Karpas-422 (cell line): ENCODE results near the gene HMGN2. TPM values are rescaled to one million over a fixed set of nuclear protein-coding genes. Genes with fewer than 3 reads are reported as not detected.

Source experiments
- DNase-seq: peaks from one replicate; pipeline ENCODE4 v3.0.0-alpha.2; 2015
- H2AFZ ChIP-seq: fragments of 200-600 bp; sonication (generic); 2 replicates; pipeline ENCODE4 v1.6.1; 2014; ENCODE audit warnings: antibody characterized with exemption, low read length, mixed read lengths
- H3K27ac ChIP-seq: fragments of 200-600 bp; sonication (generic); 2 replicates; pipeline ENCODE4 v1.5.1; 2014; ENCODE audit warnings: mild to moderate bottlenecking, low read length, moderate library complexity
- H3K27me3 ChIP-seq: fragments of 200-600 bp; sonication (generic); 2 replicates; pipeline ENCODE4 v1.6.1; 2014; ENCODE audit warnings: low read length, mixed read lengths
- H3K36me3 ChIP-seq: fragments of 200-600 bp; sonication (generic); 2 replicates; pipeline ENCODE4 v1.6.1; 2014; ENCODE audit warnings: low read length, mixed read lengths; ENCODE audit not compliant: insufficient read depth
- H3K4me1 ChIP-seq: fragments of 200-600 bp; sonication (generic); 2 replicates; pipeline ENCODE4 v1.6.1; 2014; ENCODE audit warnings: mild to moderate bottlenecking, low read length, mixed read lengths
- H3K4me2 ChIP-seq: fragments of 200-600 bp; sonication (generic); 2 replicates; pipeline ENCODE4 v1.6.1; 2014; ENCODE audit warnings: low read length, low read depth, mild to moderate bottlenecking; ENCODE audit not compliant: poor library complexity, severe bottlenecking
- H3K4me3 ChIP-seq: fragments of 200-600 bp; sonication (generic); 2 replicates; pipeline ENCODE4 v1.5.1; 2014; ENCODE audit warnings: mild to moderate bottlenecking, antibody characterized with exemption, low read length, mixed read lengths
- H3K79me2 ChIP-seq: fragments of 200-600 bp; sonication (generic); 2 replicates; pipeline ENCODE4 v1.6.1; 2014; ENCODE audit warnings: mild to moderate bottlenecking, low read length, mixed read lengths
- H3K9ac ChIP-seq: fragments of 200-600 bp; sonication (generic); 2 replicates; pipeline ENCODE4 v1.6.0; 2014; ENCODE audit warnings: low read length
- H3K9me2 ChIP-seq: fragments of 200-600 bp; sonication (generic), shearing (Covaris generic); replicated peaks from 2 replicates; pipeline ENCODE4 v1.6.0; 2014; ENCODE audit warnings: mild to moderate bottlenecking, low read length, moderate library complexity; ENCODE audit not compliant: insufficient read depth
- H3K9me3 ChIP-seq: fragments of 300-700, 200-600 bp; sonication (generic); 2 replicates; pipeline ENCODE4 v1.6.1; 2014; ENCODE audit warnings: low read length, mixed read lengths
- H4K20me1 ChIP-seq: fragments of 200-600 bp; sonication (generic); 2 replicates; pipeline ENCODE4 v1.6.1; 2014; ENCODE audit warnings: mild to moderate bottlenecking, antibody characterized with exemption, low read length, low read depth; ENCODE audit not compliant: insufficient read depth
- total RNA-seq: library from RNA; depleted of rRNA; stranded (reverse); fragments of >200 nt; shearing (Covaris generic); gene quantifications from 2 replicates; pipeline ENCODE4 v1.2.3, GENCODE V29; 2014; ENCODE audit warnings: low replicate concordance

HMGN2 gene
- total RNA-seq, 1 experiment from 2014 or later = 515 TPM

DNA sequence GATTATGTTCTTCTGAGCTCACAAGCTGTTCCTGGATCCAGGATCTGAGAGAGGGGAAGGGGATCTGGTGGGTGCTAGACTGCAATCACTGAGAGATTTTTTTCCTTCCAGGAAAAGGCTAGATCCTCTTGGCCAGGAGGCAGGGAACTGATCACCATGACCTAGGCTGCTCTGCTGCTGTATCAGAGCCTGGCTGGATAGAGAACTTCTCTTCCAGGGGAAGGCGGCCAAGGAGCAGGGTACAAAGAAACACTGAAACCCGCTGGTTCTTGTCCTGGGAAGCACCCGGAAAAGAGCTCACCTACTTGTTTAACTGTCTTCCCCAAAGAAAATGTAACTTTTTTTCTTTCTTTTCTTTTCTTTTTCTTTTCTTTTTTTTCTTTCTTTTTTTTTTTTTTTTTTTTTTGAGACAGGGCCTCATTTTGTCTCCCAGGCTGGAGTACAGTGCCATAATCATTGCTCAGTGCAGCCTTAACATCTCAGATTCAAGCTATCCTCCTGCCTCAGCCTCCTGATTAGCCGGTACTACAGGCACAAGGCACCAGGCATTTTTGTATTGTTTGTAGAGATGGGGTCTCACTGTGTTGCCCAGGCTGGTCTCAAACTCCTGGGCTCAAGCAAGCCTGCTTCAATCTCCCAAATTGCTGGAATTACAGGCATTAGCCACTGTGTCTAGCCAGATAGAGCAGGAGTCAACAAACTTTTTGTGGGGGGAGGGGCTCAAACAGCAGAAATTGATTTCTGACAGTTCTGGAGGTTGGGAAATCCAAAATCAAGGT lies 44.9 kb downstream of the HMGN2 start:
- Histone ChIP-seq H3K9me3 (no peaks in the 10 kb centered on the region), H2AFZ (no peak overlapping the region), H3K4me3 (no peak overlapping the region), H3K36me3 (no peaks in the 10 kb centered on the region), H3K4me1 (no peaks in the 10 kb centered on the region), H3K9ac (no peak overlapping the region), H3K27me3 (no peaks in the 10 kb centered on the region), H4K20me1 (no peaks in the 10 kb centered on the region), H3K9me2 (no peaks in the 10 kb centered on the region), H3K79me2 (no peaks in the 10 kb centered on the region), H3K4me2 (no peak overlapping the region), H3K27ac (no peak overlapping the region)
- no peak for DNase-seq

DNA sequence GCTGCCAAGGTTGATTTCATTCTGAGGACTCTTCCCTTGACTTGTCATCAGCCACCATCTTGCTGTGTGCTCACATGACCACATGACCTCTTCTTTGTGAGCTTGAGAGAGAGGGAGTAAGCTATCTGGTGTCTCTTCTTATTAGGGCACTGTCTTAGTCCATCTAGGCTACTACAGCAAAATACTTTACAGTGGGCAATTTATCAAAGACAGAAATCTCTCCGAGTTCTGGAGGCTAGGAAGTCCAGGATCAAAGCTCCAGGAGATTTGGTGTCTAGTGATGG lies 45.5 kb downstream of the HMGN2 start:
- H3K9ac ChIP-seq = no peak overlapping the region
- no peaks in the 10 kb centered on the region for H3K79me2 ChIP-seq
- H4K20me1 ChIP-seq = no peaks in the 10 kb centered on the region
- no peaks in the 10 kb centered on the region for H3K9me3 ChIP-seq
- H3K4me2 ChIP-seq = no peak overlapping the region
- no peak overlapping the region for H3K4me3 ChIP-seq
- H3K27ac ChIP-seq = no peak overlapping the region
- H2AFZ ChIP-seq = no peak overlapping the region
- no peaks in the 10 kb centered on the region for H3K4me1 ChIP-seq
- no peak for DNase-seq
- H3K9me2 ChIP-seq = no peaks in the 10 kb centered on the region
- H3K36me3 ChIP-seq = no peaks in the 10 kb centered on the region
- H3K27me3 ChIP-seq = no peaks in the 10 kb centered on the region

DNA sequence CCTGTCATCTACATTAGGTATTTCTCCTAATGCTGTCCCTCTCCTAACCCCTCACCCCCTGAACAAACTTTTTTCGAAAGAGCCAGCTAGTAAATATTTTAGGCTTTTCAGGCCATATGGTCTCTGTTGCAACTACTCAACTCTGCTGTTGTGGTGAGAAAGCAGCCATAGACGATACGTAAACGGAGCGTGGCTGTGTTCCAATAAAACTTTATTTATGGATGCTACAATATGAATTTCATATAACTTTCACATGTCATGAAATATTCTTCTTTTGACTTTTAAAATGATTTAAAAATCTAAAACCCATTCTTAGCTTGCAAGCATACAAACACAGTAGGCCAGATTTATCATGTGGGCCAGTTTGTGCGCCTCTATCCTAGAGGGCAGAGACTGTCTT lies 46.1 kb downstream of the HMGN2 start:
- Histone ChIP-seq H3K9me3 (no peaks in the 10 kb centered on the region), H2AFZ (no peak overlapping the region), H3K4me1 (no peaks in the 10 kb centered on the region), H3K27ac (no peak overlapping the region), H3K4me2 (no peak overlapping the region), H3K36me3 (no peaks in the 10 kb centered on the region), H3K27me3 (no peaks in the 10 kb centered on the region), H3K4me3 (no peak overlapping the region), H3K9ac (no peak overlapping the region), H3K9me2 (no peaks in the 10 kb centered on the region), H3K79me2 (no peaks in the 10 kb centered on the region), H4K20me1 (no peaks in the 10 kb centered on the region)
- DNase-seq = no peak

DNA sequence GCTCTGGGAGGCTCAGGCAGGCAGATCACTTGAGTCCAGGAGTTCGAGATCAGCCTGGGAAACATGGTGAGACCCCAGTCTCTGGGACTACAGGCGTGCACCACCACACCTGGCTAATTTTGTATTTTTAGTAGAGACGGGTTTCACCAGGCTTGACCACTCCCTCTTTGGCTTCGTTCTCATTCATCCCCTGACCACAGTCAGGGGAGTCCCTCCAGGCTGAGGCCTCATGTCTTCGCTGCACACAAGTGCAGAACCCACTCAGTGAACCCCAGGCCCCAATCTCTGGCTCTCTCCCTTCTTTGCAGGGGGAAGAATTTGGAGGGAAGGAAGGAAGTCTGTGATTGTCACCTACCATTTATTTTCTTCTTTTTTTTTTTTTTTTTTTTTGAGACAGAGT lies 48.1 kb downstream of the HMGN2 start:
- no peaks in the 10 kb centered on the region for H3K9me3 ChIP-seq
- H2AFZ ChIP-seq = no peak overlapping the region
- no peak for DNase-seq
- no peaks in the 10 kb centered on the region for H4K20me1 ChIP-seq
- no peaks in the 10 kb centered on the region for H3K9me2 ChIP-seq
- H3K4me1 ChIP-seq = no peaks in the 10 kb centered on the region
- H3K4me2 ChIP-seq = no peak overlapping the region
- no peak overlapping the region for H3K9ac ChIP-seq
- H3K79me2 ChIP-seq = no peaks in the 10 kb centered on the region
- H3K27ac ChIP-seq = no peak overlapping the region
- H3K27me3 ChIP-seq = no peaks in the 10 kb centered on the region
- H3K4me3 ChIP-seq = no peak overlapping the region
- H3K36me3 ChIP-seq = no peaks in the 10 kb centered on the region

DNA sequence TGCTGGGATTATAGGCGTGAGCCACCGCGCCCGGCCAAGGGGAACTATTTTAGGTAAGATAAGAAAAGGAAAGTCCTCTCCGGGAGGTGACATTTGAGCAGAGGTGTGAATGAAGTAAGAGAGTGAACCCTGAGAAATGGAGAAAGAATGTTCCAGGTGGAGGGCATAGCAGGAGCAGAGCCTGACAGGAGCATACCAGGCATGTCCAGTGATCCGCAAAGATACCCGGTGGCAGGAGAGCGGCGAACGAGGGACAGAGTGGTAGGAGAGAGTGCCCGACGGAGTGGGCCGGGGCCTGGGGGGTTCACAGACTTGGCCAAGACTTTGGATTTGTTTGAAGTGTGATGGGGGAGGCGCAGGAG lies 49.4 kb downstream of the HMGN2 start:
- no peaks in the 10 kb centered on the region for H3K36me3 ChIP-seq
- no peak overlapping the region for H3K27ac ChIP-seq
- no peaks in the 10 kb centered on the region for H4K20me1 ChIP-seq
- no peaks in the 10 kb centered on the region for H3K9me3 ChIP-seq
- no peak overlapping the region for H3K4me2 ChIP-seq
- H3K27me3 ChIP-seq = no peaks in the 10 kb centered on the region
- no peak overlapping the region for H3K4me3 ChIP-seq
- no peak for DNase-seq
- no peaks in the 10 kb centered on the region for H3K79me2 ChIP-seq
- no peak overlapping the region for H3K9ac ChIP-seq
- H2AFZ ChIP-seq = no peak overlapping the region
- H3K4me1 ChIP-seq = no peaks in the 10 kb centered on the region
- no peaks in the 10 kb centered on the region for H3K9me2 ChIP-seq

DNA sequence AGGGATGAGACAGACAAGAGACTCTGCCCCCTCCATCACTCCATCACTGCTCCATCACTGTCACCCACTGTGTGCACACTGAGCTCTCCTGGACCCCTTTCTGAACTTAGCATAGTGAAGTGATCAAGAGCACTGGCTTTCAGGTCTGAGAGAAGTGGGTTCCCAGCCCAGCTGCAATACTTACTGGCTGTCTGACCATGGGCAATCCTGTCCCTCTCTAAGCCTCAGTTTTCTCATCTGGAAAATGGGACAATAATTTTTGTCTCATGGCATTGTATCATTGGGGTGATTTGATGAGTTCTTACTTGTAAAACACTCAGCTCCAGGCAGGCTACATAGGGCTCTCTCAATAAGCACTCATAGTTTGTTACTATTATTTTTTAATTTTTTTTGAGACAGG lies 49.8 kb downstream of the HMGN2 start:
- H3K27ac ChIP-seq = no peak overlapping the region
- no peaks in the 10 kb centered on the region for H3K9me3 ChIP-seq
- no peak overlapping the region for H3K4me2 ChIP-seq
- no peaks in the 10 kb centered on the region for H3K79me2 ChIP-seq
- no peaks in the 10 kb centered on the region for H3K4me1 ChIP-seq
- no peaks in the 10 kb centered on the region for H3K36me3 ChIP-seq
- no peaks in the 10 kb centered on the region for H3K9me2 ChIP-seq
- no peak overlapping the region for H3K4me3 ChIP-seq
- no peaks in the 10 kb centered on the region for H3K27me3 ChIP-seq
- no peak overlapping the region for H3K9ac ChIP-seq
- no peak overlapping the region for H2AFZ ChIP-seq
- H4K20me1 ChIP-seq = no peaks in the 10 kb centered on the region
- DNase-seq = no peak

DNA sequence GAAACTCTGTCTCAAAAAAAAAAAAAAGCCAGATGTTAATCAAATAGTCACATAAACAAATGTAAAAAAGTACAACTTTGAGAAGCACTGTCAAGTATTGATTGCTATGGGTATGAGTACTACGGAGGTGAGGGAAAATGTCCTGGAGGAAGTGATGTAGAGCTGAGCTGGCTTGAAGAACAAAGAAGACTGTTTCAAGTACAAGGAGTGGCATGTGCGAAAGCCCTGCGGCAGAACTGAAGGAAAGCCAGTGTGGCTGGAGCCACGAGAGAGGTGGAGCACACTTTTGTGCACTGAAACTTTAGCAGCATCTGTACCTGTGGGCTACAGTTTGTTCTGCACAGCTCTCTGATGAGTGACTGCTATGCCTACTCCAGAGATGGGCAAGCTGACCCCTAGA lies 51.9 kb downstream of the HMGN2 start:
- Histone ChIP-seq H3K9ac (no peak overlapping the region), H3K4me3 (no peak overlapping the region), H3K9me3 (no peaks in the 10 kb centered on the region), H3K9me2 (no peaks in the 10 kb centered on the region), H2AFZ (no peak overlapping the region), H3K4me1 (peaks cover 1% of the 10 kb centered on the region), H3K27me3 (no peaks in the 10 kb centered on the region), H3K4me2 (no peak overlapping the region), H4K20me1 (no peaks in the 10 kb centered on the region), H3K79me2 (no peaks in the 10 kb centered on the region), H3K36me3 (no peaks in the 10 kb centered on the region), H3K27ac (no peak overlapping the region)
- no peak for DNase-seq
